Activated CD4-positive, alpha-beta T cell treated with anti-CD3 and anti-CD28 coated beads, Interleukin-10, Interleukin-2, amounts not matched to agents 100 ng/mL and 50 ng/mL, durations not matched to agents 16 hours and 8 hours (primary cell): ENCODE results near the gene SDC1.

Experiments used
- DNase-seq: peaks from one replicate; pipeline ENCODE4 v3.0.0-alpha.2; 2020

The SDC1 gene

DNA sequence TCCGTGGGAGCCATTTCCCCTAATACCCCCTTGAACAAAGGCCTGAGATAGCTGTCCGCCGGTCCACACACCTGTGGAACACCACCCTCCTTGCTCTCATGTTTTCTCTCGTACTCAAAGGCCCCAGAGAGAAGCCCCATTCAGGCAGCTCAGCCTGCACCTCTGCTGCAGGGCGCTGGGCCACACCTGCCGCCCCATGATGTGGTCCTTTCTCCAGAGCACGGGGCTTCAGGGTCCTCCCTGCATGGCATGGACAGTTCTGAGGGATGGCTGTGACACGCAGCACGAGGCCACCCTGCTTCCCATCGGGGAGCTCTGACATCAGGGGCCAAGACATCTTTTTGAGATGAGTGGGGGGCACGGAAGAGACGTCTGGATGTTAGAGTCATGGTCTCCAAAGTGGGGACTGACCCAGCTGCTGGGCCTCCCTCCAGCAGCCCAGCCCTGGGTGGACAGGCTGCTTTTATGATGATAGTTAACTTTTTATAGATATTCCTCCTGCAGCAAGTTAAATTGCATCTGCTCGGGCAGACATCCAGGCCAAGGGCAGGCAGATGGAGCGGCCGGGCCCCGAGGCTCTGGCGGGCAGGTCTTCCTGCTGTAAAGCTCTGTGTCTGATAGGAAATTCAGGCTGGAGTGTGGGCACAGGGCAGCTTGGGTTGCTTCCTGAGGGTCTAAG lies 56.7 kb downstream of the SDC1 start:
- no peak for DNase-seq

DNA sequence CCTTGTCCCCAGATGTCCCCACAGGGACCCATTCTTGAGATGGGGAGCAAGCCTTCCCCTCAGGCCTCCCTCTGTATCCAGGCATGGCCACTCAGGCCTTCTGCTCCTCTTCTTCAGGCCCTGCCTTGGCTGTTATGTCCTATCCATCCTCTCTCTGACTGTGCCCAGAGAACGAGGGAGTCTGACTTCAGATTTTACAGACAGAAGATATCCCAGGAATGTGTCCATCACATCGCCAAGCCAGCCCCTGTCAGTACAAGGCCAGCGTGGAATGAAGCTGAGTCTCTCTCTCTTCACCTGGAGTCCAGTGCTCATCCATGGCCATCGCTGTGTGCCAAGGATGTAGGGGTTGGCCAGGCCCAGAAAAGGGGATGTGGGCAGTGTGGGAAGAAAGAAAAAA lies 57.6 kb downstream of the SDC1 start:
- DNase-seq = no peak

DNA sequence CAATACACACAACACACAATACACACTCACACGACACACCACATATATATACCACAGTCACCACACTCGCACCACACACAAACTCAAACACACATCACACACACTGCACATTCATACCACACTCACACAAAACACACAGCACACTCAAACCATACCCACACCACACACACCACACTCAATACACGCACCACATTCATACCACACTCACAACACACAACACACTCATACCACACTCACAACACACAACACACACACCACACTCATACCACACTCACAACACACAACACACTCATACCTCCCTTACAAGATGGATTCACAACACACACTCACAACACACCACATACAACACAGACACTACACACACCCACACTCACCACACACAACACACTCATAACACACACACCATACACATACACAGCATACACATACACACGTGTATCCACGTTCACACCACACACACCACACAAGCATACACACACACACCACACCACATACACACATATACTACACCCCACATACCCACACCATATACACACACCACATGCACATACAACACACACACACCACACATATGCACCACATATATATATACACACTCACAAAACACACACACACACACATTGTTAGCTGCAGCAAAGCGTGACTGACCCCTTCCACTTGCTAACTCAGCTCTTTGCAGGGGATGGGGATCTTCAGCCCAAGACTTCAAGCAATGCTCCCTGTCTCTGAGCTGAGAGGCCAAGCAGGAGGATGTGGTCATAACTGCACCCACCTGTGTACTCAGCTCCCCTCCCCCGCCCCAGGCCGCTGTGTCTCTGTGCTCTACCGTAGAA lies 59.0 kb downstream of the SDC1 start:
- no peak for DNase-seq

GRCh38 chr2:20164734-20165478 lies 60.0 kb downstream of the SDC1 start:
- DNase-seq = no peak

DNA sequence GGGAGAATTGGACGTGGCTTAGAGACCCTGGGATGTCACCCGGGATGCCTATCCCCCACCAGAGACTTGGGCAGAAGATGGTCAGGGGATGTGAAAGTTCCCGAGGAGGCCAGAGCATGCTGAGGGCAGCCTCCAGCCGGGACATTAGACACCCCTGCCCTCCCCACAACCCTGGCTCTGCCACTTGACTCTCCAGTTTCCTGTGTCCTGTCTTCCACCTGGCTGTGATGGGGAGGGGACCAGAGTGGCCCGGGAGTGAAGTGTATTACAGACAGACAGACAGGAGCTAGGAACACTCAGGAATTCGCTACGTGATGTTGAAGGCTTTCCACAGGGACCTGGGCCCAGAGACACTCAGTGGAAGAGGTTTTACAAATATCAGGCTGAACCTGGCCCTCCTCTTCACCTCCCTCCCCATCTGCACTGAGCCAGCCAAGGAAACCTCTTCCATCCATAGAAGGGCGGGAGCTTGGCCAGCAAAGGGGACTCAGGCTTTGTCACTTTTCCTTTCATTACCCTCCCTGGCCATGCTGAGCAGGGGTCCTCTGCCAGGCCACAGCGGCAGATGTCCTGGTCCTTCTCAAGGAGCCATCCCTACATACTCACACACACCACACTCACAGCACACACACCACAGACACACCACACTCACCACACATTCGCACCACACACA lies 60.7 kb downstream of the SDC1 start:
- DNase-seq = no peak

DNA sequence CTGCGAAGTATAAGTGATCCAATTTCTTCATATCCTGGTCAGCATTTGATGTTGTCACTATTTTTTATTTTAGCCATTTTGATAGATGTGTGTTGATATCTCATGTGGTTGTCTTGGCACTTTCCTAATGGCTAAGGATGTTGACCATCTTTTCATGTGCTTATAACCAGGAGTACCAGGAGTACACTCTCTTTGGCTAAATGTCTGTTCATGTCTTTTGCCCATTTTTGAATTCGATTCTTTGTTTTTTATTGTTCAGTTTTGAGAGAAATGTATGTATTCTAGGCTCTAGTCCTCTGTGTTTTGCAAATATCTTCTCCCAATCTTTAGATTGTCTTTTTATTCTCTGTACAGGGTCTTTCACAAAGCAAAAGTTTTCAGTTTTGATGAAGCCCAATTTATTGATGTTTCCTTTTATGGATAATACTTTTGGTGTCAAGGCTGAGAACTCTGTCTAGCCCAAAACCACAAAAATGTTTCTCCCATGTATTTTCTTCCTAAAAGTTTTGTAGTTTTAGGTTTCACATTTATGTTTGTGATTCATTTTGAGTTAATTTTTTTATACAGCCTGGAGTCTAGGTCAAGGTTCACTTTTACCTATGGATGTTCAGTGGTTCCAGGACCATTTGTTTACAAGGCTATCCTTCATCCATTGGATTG lies 65.4 kb downstream of the SDC1 start:
- no peak for DNase-seq

- DNase-seq = no peak
Measured at GRCh38 chr2:20157193-20157891, 67.6 kb downstream of the SDC1 start.

GRCh38 chr2:20156836-20157192 lies 68.1 kb downstream of the SDC1 start:
- DNase-seq = no peak

DNA sequence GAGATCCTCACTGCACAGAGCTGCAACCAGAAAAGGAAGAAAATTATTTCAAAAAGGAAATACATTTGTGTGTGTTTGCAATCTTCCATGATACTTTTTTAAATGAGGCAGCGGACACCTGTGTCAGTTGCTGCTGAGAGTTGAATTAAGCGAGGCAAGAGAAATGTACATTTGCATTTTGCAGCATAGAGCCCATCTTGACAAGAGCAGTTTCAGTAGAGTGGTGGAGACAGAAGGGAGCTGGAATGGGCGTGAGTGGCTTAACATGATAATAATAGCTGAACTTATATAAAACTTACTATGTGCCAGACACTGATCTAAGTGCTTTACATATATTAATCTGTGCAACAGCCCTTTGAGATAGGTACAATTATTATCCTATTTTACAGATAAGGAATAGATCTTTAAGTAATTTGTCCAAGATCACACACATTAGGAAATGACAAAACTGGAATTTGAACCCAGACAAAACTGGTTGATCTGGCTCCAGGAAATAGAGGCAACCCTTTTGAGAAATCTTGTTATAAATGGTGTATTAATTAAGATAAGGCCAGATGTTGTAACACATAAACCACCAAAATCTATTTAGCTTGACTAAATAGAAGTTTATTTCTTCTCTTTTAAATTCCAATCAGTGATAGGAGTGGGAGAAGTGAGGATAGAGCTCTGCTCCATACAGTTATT lies 68.7 kb downstream of the SDC1 start:
- DNase-seq = no peak

DNA sequence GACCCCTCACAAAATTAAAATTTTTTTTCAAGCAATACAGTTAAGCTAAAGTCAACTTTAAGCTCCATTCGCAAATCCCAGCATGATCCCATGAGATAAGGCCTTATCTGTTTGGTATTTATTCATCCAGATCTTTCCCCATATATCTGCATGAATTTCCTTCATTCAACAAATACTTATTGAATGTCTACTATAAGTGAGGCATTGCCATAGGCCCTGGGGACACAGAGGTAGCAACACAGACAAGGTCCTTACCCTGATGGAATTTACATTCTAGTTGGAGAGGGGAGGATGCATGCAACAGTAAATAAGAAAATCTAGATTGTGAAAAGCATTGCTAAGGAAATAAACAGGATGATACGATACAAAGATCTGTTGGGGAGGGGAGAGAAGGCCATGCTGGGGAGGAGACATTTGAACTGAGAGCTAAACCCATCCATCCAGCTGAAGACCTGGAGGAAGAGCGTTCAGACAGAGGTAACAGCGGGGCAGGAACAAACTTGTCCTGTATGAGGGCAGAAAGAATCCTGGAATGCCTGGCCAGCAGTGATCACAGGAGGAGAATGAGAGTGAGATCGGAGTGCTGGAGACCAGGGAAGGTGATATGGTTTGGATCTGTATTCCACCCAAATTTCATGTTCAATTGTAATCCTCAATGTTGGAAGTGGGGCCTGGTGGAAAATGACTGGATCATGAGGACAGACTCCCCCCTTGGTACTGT lies 71.6 kb downstream of the SDC1 start:
- DNase-seq = no peak

DNA sequence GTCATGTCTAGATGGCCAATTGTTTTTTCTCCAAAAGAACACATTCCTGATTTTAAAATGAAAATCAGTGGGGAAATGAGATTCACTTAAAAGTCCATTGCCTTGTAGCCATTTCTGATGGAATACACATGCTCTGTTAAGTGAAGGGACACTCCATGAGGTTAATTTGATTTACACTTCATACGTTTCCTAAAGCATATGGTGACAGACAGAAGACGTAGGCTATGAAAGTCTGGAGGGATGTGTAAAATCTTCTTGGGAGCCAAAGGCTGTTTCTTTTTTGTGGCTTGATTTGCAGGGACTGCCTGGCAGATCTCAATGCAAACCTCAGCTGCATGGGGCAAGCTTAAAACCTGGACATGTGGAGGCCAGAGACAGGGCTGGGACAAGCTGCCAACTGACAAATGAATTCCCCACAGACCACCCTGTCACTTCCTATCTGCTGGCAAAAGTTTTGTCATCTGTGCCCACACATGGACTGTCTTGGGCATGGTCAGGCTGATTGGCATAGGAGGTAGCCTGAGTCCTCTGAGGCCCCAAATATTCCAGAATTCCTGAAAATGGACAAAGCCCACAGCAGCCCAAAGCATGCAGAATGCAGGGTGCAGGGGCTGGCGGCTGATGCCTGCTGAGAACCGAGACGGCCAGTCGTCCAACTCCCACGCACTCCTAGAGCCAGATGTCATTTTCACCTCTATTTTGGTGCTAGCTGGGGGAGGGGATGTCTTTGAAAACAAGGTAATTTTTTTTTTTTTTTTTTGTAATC lies 73.9 kb downstream of the SDC1 start:
- no peak for DNase-seq
